ENCODE data around the gene PTF1A. TPM values are rescaled to one million over a fixed set of nuclear protein-coding genes. Genes with fewer than 3 reads are reported as not detected.
"Not testable (repeated sequence)": the region's sequence is repeated elsewhere in the genome, so short reads cannot be mapped to it uniquely, and the experiment has no call there.

PTF1A gene
- total RNA-seq, 1 experiment from 2014 or later = not detected

DNA sequence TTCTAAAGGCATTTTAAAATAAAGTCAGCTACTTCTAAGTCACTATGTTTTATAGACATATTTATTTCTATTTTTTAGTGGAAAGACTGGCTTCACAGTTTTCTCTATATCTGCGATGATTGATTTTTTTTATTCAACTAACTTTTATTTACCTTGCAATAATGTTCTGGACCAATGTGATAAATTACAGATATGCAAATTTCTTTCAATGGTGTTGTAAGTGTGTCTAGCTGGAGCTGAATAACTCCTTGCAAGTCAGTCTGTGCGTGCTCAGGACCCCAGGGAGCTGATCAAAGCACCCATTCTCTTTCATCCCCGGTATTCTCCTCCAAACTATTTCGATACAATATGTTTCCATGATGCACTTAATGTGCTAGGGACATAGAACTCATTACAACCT lies 9.7 kb downstream of the PTF1A start:
- no peak for DNase-seq (ENCODE audit: extremely low read depth, low read depth)

DNA sequence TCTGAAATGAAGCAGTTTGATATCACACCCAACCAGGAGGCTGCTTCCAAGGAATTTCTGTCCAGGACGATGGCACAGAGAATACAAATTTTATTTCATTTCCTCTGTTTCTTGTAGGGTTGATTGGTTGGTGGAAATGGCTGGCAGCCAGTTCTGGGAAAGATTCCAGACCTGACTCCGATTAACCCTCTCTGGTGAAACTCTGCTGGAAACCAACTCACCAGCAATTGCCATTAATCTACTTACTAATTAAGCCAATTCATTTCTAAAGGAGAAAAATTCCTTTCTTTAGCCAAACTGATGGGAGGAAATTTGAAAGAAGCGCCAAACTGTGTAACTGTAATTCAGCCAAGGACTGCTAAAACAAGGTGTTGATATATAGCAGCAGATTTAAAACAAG lies 10.7 kb downstream of the PTF1A start:
- DNase-seq (ENCODE audit: extremely low read depth, low read depth) = no peak

DNA sequence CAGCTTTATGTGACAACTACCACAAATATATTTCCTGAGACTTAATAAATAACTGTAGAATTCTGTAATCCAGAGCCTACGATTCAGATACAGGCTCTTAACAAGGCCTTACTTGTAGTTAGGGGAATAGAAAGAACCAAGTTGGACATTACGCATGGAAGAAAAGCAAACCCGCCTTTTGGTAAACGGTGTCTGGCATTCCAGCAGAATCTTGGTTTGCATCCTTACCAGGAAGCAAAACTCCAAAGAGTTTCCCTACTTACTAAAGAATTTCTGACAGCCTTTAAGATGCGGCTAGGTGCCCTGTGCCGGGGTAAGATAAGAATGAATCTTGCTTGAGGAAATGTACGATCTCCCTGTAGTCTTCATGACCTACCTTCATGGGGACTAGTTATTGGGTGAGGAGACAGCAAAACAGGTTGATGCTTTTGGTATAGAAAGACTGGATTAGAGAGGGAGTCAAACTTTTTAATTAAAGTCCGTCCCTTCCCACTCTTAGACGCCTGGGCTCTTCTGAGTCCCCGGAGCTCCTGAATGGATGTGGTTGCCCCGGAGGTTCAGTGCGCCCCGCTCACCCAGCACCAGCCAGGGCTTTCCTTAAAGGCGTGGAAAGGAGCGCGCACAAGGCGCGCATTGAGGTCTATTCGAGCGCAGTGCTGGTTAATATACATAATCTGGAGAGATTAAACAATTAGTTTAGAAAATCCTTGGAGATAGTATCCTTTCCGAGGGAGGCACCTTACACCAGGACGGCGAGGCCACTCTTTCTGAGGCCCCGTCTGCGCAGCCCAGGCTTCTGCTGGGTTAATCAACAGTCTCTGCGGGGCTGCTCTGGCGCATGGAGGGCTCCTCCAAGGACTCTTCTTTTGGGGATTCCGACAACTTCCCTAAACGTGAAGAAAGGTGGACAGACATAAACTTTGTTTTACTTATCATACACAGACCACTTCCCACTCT lies 11.5 kb downstream of the PTF1A start:
- DNase-seq (ENCODE audit: extremely low read depth, low read depth) = no peak

DNA sequence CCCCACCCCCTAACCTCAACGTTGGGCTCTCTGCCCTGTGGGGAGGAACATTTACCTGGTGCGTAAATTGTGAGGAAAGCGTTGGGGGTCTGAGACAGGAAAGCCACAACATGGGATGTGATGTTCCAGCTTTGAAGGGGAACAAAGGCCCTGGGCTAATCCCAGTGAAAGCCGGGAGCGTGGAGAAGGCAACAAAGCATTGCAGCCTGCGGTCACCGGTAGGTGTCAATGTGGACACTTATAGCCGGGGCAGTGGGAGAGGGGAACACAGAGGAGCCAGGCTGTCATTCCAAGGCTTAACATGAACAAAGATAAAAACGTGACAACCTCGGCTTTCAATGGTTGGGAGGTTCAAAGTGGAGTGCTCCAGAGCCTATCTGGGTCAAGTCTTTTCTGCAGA lies 12.7 kb downstream of the PTF1A start:
- DNase-seq (ENCODE audit: extremely low read depth, low read depth) = no peak

DNA sequence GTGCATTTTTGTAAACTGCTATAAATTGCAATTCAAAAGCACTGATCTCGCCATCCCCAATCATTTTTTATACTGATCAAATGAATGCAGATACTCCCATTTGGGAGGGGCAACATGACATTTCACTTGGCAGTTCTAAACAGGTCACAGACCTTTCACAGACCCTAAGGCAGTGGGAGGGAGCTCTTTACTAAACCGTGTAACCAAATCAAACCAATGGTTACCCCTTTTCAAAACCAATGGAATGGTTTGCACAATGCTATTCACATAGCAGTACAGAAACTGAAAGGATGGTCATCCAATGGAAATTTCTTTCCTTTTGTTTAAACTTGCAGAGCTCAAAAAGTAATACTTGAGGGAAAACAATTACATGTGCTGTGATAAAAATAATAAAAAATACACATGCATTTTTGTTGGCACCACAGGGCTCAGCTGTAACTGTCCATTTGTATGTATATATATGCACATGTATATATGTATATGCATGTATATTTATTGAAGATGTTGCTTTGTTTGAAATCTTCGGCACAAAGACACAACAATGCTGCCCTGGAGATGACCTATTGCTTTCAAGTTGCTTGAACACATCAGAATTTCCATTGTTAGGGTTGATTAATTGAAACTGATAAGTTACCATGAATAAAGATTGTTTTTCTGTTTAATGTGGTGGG lies 14.0 kb downstream of the PTF1A start:
- no peak for DNase-seq (ENCODE audit: extremely low read depth, low read depth)

DNA sequence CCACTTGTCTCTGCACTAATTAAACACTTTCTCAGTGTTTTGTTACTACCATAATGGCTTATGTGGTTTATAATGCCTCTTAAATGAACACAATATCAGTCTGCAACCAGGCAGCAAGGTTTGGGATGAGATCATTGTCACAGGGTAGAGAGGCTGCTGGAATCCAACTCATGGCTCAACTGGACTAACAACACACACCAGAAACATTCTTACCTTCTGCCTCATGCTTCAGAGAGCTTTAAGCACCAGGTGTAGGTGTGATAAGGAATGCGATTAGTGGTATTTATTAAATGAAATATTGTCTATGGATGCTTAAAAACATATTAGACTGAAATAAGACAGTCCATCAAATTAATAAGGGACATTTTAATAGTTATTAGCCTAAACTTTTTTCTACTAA lies 25.4 kb downstream of the PTF1A start:
- DNase-seq (ENCODE audit: extremely low read depth, low read depth) = no peak

DNA sequence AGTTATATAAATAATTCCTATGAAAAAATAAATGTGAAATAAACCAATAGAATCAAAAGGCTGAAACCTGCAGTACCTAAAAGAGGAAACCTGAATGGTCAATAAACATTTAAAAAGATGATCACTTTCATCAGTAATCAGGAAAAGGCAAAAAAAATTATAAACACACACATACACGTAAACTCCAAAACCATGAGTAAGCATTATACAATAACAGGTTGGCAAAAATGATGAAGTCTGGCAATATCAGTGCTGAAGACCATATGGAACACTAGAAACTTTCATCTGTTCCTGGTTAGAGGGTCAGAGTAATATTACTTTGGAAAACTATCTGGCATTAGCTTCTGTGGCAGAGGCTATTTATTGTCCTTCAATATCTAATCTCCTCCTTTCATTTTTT lies 38.5 kb downstream of the PTF1A start:
- DNase-seq (ENCODE audit: extremely low read depth, low read depth) = no peak

DNA sequence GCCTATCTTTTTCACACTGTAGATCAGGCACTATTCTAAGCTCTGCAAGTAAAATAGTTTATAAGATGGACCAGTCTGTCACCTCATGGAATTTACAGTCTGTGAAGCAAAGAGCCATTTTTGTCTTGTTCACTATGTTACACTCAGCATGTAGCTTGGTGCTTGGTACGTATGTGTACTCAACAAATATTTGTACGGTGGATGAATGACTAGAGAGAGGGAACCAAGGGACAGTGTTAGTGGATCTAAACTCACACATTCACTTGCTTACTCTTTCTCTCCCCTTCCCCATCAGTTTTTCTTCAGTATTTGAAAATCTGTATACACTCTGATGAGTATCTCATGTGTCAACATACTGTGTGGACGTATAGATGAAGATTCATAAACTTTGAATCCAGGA lies 45.9 kb downstream of the PTF1A start:
- no peak for DNase-seq (ENCODE audit: extremely low read depth, low read depth)

DNA sequence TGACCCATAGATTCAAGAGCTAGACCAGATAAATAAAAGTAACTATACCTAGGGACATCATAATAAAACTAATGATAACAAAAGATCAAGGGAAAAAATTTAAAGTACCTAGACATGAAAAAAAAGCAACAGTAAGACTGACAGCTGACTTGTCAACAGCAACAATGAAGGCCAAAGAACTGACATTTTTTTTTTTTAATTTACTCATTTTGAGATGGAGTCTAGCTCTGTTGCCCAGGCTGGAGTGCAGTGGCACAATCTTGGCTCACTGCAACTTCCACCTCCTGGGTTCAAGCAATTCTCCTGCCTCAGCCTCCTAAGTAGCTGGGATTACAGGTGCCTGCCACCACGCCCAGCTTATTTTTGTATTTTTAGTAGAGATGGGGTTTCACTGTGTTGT lies 49.7 kb downstream of the PTF1A start:
- not testable (repeated sequence) for DNase-seq (ENCODE audit: extremely low read depth, low read depth)

Small RNAs within 50 kb of the gene (small RNA-seq; reads per million reads assigned to genes)
- 0 reads per million in 2 experiments for gene RF00561

Other genes starting within 250 kb of the PTF1A start
- 10.1 and 10.3 TPM in 2 replicates for gene MSRB2, start 96.7 kb upstream of the PTF1A start, total RNA-seq (2014; rRNA removed; shearing (Covaris generic))
- gene C10orf67, start 152.5 kb downstream of the PTF1A start, total RNA-seq (2014; rRNA removed; shearing (Covaris generic)) = 0.09 TPM in 1 of 2 replicates, not detected in the other
- gene OTUD1, start 246.8 kb downstream of the PTF1A start, total RNA-seq (2014; rRNA removed; shearing (Covaris generic)) = 3.7 and 4.3 TPM in 2 replicates

Measured in NCI-H460 (cell line).